CD1c-positive myeloid dendritic cell (primary cell): Measurements from ENCODE around the gene NTMT1.

ENCODE experiments used
- DNase-seq: peaks from one replicate; pipeline ENCODE4 v3.0.0-alpha.2; 2016; ENCODE audit errors: extremely low spot score

The NTMT1 gene

GRCh38 chr9:129597355-129598088 lies 28.4 kb upstream of the NTMT1 start:
- peak; percentile 45 for DNase-seq

GRCh38 chr9:129598089-129598596 lies 27.8 kb upstream of the NTMT1 start:
- DNase-seq: no peak

- DNase-seq: no peak
Observed at GRCh38 chr9:129601082-129601674, 24.8 kb upstream of the NTMT1 start.

- no peak for DNase-seq
Observed at GRCh38 chr9:129602598-129603415, 23.2 kb upstream of the NTMT1 start.

- DNase-seq: no peak
Observed at GRCh38 chr9:129604056-129604765, 21.8 kb upstream of the NTMT1 start.

GRCh38 chr9:129604766-129605163 lies 21.2 kb upstream of the NTMT1 start:
- no peak for DNase-seq

GRCh38 chr9:129606161-129607026 lies 19.6 kb upstream of the NTMT1 start:
- DNase-seq: no peak

- no peak for DNase-seq
Observed at GRCh38 chr9:129607027-129607387, 19.0 kb upstream of the NTMT1 start.

- no peak for DNase-seq
Observed at GRCh38 chr9:129608561-129609481, 17.1 kb upstream of the NTMT1 start.

GRCh38 chr9:129609486-129610212 lies 16.3 kb upstream of the NTMT1 start:
- peak; percentile 56 for DNase-seq

GRCh38 chr9:129610213-129610472 lies 15.8 kb upstream of the NTMT1 start:
- no peak for DNase-seq

- peak; percentile 86 for DNase-seq
Observed at GRCh38 chr9:129610473-129611306, 15.3 kb upstream of the NTMT1 start.

- no peak for DNase-seq
Observed at GRCh38 chr9:129611307-129611800, 14.6 kb upstream of the NTMT1 start.

GRCh38 chr9:129612123-129612522 lies 13.8 kb upstream of the NTMT1 start:
- DNase-seq: no peak

- DNase-seq: no peak
Observed at GRCh38 chr9:129612815-129613519, 13.0 kb upstream of the NTMT1 start.

GRCh38 chr9:129613520-129614175 lies 12.3 kb upstream of the NTMT1 start:
- no peak for DNase-seq

GRCh38 chr9:129614932-129615331 lies 11.0 kb upstream of the NTMT1 start:
- no peak for DNase-seq
